ENCODE results near the gene NKX1-2.

NKX1-2 gene

DNA sequence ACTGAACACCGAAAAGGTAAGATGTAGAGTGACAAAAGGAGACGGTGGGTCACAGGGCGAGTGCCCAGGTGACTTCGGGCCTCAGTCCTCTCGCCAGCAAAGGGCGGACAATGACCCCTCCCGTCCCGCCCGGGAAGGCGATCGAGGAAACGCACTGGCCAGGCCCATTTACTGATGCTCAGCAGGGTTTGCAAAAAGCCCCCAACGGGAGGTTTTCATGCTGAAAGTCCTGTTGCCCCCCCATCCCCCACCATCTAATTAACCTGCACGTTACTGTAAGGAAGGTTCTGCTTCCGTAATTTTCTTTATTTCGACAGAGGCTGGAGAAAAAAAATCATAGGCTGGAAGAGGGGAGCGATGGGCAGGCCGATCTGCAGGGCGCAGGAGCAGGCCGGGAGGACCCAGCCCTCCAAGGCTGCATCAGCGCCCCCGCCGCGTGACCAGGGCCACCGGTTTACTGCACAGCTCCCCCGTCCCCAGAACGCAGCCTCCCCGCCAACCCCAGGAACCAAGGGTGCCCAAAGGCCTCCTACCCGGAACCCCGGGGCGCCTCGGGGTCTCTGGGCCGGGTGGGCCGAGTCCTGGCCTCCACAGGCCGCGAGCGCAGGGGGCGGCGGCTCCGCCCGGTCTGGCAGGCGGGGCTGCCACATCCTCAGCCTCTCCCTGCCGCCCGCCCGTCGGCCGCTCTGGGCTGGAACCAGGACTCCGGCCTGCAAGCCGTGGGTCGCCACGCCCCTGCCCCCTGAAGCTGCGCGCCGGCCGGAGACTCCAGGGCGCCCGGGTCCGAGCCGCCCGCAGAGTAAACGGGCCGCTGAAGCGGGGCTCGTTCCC is 31.7 kb downstream of the NKX1-2 start (continued):
- TF ChIP-seq, protein P1, sequence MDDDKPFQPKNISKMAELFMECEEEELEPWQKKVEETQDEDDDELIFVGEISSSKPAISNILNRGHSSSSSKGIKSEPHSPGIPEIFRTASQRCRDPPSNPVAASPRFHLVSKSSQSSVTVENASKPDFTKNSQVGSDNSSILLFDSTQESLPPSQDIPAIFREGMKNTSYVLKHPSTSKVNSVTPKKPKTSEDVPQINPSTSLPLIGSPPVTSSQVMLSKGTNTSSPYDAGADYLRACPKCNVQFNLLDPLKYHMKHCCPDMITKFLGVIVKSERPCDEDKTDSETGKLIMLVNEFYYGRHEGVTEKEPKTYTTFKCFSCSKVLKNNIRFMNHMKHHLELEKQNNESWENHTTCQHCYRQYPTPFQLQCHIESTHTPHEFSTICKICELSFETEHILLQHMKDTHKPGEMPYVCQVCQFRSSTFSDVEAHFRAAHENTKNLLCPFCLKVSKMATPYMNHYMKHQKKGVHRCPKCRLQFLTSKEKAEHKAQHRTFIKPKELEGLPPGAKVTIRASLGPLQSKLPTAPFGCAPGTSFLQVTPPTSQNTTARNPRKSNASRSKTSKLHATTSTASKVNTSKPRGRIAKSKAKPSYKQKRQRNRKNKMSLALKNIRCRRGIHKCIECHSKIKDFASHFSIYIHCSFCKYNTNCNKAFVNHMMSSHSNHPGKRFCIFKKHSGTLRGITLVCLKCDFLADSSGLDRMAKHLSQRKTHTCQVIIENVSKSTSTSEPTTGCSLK (tag by site-specific recombination; IDR thresholded peaks at IDR 0.05): no peak
- TF ChIP-seq ZNF157 (tag by site-specific recombination; IDR thresholded peaks at IDR 0.05) (no peak), ZNF658 (tag by site-specific recombination; IDR thresholded peaks at IDR 0.05) (no peak), ZFP3 (tag by site-specific recombination; IDR thresholded peaks at IDR 0.05; ENCODE audit: low read depth) (no peak), ZBTB8A (tag by site-specific recombination; IDR thresholded peaks at IDR 0.05) (peak; percentile 64), ZNF391 (tag by site-specific recombination; IDR thresholded peaks at IDR 0.05; ENCODE audit: borderline replicate concordance, low read depth) (peak; percentile 70; the same call in 1 of the 2 replicates), KLF9 (tag by site-specific recombination; IDR thresholded peaks at IDR 0.05; ENCODE audit: low read depth) (peak; percentile 63; the same call in 1 of the 2 replicates), ZNF274 (IDR thresholded peaks at IDR 0.05; ENCODE audit: low read length) (no peak), ZNF274 (tag by site-specific recombination; IDR thresholded peaks at IDR 0.05; ENCODE audit: borderline replicate concordance) (no peak), ZNF211 (tag by site-specific recombination; IDR thresholded peaks at IDR 0.05; ENCODE audit: low read depth) (no peak), HOXC10 (CRISPR knock-in tag; IDR thresholded peaks at IDR 0.05) (no peak), ZNF623 (tag by site-specific recombination; IDR thresholded peaks at IDR 0.05) (no peak), SCRT2 (tag by site-specific recombination; IDR thresholded peaks at IDR 0.05) (no peak), ZFHX2 (tag by site-specific recombination; conservative IDR thresholded peaks at IDR 0.05) (peak; percentile 18; the same call in 1 of the 2 replicates), GLIS2 (tag by site-specific recombination; IDR thresholded peaks at IDR 0.05) (peak; percentile 93), ZNF600 (tag by site-specific recombination; IDR thresholded peaks at IDR 0.05) (peak; percentile 59), ZNF138 (tag by site-specific recombination; IDR thresholded peaks at IDR 0.05; ENCODE audit: borderline replicate concordance) (no peak), ZSCAN23 (tag by site-specific recombination; IDR thresholded peaks at IDR 0.05) (no peak), ZNF248 (tag by site-specific recombination; IDR thresholded peaks at IDR 0.05) (no peak), ZNF837 (tag by site-specific recombination; IDR thresholded peaks at IDR 0.05) (no peak), ZIC2 (tag by site-specific recombination; IDR thresholded peaks at IDR 0.05) (peak; percentile 49)
- TF ChIP-seq, protein P2, sequence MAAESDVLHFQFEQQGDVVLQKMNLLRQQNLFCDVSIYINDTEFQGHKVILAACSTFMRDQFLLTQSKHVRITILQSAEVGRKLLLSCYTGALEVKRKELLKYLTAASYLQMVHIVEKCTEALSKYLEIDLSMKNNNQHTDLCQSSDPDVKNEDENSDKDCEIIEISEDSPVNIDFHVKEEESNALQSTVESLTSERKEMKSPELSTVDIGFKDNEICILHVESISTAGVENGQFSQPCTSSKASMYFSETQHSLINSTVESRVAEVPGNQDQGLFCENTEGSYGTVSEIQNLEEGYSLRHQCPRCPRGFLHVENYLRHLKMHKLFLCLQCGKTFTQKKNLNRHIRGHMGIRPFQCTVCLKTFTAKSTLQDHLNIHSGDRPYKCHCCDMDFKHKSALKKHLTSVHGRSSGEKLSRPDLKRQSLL (tag by site-specific recombination; IDR thresholded peaks at IDR 0.05): no peak
- TF ChIP-seq, protein P3, sequence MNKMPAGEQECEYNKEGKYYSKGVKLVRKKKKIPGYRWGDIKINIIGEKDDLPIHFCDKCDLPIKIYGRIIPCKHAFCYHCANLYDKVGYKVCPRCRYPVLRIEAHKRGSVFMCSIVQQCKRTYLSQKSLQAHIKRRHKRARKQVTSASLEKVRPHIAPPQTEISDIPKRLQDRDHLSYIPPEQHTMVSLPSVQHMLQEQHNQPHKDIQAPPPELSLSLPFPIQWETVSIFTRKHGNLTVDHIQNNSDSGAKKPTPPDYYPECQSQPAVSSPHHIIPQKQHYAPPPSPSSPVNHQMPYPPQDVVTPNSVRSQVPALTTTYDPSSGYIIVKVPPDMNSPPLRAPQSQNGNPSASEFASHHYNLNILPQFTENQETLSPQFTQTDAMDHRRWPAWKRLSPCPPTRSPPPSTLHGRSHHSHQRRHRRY (tag by site-specific recombination; IDR thresholded peaks at IDR 0.05): no peak
- TF ChIP-seq, protein P4, sequence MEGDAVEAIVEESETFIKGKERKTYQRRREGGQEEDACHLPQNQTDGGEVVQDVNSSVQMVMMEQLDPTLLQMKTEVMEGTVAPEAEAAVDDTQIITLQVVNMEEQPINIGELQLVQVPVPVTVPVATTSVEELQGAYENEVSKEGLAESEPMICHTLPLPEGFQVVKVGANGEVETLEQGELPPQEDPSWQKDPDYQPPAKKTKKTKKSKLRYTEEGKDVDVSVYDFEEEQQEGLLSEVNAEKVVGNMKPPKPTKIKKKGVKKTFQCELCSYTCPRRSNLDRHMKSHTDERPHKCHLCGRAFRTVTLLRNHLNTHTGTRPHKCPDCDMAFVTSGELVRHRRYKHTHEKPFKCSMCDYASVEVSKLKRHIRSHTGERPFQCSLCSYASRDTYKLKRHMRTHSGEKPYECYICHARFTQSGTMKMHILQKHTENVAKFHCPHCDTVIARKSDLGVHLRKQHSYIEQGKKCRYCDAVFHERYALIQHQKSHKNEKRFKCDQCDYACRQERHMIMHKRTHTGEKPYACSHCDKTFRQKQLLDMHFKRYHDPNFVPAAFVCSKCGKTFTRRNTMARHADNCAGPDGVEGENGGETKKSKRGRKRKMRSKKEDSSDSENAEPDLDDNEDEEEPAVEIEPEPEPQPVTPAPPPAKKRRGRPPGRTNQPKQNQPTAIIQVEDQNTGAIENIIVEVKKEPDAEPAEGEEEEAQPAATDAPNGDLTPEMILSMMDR (tag by site-specific recombination; IDR thresholded peaks at IDR 0.05): peak; percentile 63
- TF ChIP-seq, protein P5, sequence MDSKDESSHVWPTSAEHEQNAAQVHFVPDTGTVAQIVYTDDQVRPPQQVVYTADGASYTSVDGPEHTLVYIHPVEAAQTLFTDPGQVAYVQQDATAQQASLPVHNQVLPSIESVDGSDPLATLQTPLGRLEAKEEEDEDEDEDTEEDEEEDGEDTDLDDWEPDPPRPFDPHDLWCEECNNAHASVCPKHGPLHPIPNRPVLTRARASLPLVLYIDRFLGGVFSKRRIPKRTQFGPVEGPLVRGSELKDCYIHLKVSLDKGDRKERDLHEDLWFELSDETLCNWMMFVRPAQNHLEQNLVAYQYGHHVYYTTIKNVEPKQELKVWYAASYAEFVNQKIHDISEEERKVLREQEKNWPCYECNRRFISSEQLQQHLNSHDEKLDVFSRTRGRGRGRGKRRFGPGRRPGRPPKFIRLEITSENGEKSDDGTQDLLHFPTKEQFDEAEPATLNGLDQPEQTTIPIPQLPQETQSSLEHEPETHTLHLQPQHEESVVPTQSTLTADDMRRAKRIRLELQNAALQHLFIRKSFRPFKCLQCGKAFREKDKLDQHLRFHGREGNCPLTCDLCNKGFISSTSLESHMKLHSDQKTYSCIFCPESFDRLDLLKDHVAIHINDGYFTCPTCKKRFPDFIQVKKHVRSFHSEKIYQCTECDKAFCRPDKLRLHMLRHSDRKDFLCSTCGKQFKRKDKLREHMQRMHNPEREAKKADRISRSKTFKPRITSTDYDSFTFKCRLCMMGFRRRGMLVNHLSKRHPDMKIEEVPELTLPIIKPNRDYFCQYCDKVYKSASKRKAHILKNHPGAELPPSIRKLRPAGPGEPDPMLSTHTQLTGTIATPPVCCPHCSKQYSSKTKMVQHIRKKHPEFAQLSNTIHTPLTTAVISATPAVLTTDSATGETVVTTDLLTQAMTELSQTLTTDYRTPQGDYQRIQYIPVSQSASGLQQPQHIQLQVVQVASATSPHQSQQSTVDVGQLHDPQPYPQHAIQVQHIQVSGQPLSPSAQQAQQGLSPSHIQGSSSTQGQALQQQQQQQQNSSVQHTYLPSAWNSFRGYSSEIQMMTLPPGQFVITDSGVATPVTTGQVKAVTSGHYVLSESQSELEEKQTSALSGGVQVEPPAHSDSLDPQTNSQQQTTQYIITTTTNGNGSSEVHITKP (tag by site-specific recombination; IDR thresholded peaks at IDR 0.05): peak; percentile 88
- TF ChIP-seq, protein P6, sequence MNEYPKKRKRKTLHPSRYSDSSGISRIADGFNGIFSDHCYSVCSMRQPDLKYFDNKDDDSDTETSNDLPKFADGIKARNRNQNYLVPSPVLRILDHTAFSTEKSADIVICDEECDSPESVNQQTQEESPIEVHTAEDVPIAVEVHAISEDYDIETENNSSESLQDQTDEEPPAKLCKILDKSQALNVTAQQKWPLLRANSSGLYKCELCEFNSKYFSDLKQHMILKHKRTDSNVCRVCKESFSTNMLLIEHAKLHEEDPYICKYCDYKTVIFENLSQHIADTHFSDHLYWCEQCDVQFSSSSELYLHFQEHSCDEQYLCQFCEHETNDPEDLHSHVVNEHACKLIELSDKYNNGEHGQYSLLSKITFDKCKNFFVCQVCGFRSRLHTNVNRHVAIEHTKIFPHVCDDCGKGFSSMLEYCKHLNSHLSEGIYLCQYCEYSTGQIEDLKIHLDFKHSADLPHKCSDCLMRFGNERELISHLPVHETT (tag by site-specific recombination; IDR thresholded peaks at IDR 0.05): no peak
